Hepatocyte (in vitro differentiated cells): ENCODE measurements around the gene PCNA.

Experiments
- EZH2 ChIP-seq: fragments of 200-600 bp; sonication (generic); IDR thresholded peaks from 2 replicates; pipeline ENCODE4 v1.6.1; 2016; ENCODE audit warnings: antibody characterized with exemption, mild to moderate bottlenecking, borderline replicate concordance
- EZH2phosphoT487 ChIP-seq: fragments of 200-600 bp; sonication (generic); IDR thresholded peaks from one replicate; pipeline ENCODE4 v1.6.1; 2018; ENCODE audit warnings: antibody characterized with exemption, mild to moderate bottlenecking, low read depth, moderate library complexity; ENCODE audit not compliant: unreplicated experiment, severe bottlenecking
- TF ChIP-seq, protein P1 (sequence below): fragments of 200-600 bp; sonication (generic); IDR thresholded peaks from 2 replicates; pipeline ENCODE4 v1.5.1; 2016; ENCODE audit warnings: antibody characterized with exemption, mild to moderate bottlenecking; ENCODE audit not compliant: poor library complexity

- TF ChIP-seq, protein P1, sequence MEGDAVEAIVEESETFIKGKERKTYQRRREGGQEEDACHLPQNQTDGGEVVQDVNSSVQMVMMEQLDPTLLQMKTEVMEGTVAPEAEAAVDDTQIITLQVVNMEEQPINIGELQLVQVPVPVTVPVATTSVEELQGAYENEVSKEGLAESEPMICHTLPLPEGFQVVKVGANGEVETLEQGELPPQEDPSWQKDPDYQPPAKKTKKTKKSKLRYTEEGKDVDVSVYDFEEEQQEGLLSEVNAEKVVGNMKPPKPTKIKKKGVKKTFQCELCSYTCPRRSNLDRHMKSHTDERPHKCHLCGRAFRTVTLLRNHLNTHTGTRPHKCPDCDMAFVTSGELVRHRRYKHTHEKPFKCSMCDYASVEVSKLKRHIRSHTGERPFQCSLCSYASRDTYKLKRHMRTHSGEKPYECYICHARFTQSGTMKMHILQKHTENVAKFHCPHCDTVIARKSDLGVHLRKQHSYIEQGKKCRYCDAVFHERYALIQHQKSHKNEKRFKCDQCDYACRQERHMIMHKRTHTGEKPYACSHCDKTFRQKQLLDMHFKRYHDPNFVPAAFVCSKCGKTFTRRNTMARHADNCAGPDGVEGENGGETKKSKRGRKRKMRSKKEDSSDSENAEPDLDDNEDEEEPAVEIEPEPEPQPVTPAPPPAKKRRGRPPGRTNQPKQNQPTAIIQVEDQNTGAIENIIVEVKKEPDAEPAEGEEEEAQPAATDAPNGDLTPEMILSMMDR, result no peak
- no peak for TF ChIP-seq EZH2
- TF ChIP-seq EZH2phosphoT487, result no peak
Observed at GRCh38 chr20:5148581-5148980, 28.8 kb upstream of the PCNA start.
